HG02970 (cell line): ENCODE results near the gene TRIM46.
"Not testable (repeated sequence)": the region's sequence is repeated elsewhere in the genome, so short reads cannot be mapped to it uniquely, and the experiment has no call there.

ENCODE experiments used
- ATAC-seq: cut with Tn5 transposase; IDR thresholded peaks from one replicate; pipeline ENCODE4 v1.9.1; 2021; ENCODE audit warnings: mild to moderate bottlenecking, moderate library complexity, moderate number of reproducible peaks; ENCODE audit not compliant: unreplicated experiment, low FRiP score

TRIM46 gene

DNA sequence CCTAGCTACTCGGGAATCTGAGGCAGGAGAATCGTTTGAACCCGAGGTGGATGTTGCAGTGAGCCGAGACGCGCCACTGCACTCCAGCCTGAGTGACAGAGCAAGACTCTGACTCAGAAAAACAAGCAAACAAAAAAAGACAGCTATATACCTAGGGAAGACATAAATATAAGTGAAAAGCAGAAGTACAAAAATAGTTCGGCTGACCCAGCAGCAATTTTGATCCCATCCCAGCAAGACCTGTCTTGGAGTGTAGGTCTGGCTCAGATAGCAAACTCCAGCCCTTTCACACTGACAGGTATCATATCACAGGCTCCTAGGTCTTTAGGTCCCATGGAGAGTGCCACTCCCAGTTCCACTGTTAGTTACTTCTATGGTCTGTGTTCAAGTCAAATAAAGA is 49.4 kb downstream of the TRIM46 start:
- ATAC-seq = no peak

DNA sequence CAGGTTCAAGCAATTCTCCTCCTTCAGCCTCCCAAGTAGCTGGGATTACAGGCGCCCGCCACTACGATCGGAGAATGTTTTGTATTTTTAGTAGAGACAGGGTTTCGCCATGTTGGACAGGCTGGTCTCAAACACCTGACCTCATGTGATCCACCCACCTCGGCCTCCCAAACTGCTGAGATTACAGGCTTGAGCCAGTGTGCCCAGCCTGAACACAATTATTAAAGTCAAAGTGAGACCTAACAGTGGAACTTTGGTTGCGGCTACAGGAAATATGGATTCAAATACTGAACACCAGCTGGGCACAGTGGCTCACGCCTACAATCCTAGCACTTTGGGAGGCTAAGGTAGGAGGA is 51.7 kb downstream of the TRIM46 start:
- not testable (repeated sequence) for ATAC-seq

DNA sequence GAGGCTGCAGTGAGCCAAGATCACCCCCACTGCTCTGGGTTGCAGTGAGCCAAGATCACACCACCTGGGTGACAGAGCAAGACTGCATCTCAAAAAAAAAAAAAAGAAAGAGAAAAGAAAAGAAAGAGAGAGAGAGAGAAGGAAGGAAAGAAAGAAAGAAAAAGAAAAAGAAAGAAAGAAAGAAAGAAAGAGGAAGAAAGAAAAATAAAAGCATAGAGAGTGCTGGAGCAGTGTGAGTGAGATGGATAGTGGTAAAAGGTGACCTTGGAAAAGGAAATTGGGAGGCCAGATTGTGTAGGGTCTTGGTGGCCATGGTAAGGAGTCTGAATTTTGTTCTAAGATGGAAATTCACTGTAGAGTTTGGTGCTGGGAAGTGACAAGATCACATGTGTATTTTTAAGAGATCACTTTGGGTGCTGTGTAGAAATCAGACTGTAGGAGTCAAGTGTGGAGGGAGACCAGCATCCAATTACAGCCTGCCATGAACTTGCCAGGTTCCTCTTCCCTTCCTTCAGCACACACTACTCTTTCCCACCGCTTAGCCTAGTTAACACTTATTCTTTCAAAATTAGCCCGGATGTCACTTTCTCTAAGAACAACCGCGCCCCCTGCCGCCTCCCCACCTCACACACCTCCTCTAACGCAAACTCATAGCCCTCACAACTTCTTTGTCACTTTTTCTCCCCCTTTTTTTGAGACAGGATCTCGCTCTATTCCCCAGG is 52.7 kb downstream of the TRIM46 start:
- no peak for ATAC-seq

DNA sequence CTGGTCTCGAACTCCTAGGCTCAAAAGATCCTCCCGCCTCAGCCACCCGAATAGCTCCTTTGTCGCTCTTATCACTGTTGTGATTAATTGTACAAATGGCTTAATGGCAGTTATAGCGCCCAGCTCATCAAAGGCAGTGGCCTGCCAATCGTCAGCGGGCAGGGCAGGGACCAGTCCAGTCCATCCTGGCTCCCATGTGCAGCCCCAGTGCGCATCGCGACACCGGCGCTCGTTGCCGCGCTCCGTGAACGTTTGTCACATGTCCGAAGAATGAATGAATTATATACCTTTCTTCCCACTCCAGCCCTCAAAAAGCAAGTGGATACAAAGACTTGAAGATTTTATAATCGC is 53.2 kb downstream of the TRIM46 start:
- ATAC-seq = no peak

DNA sequence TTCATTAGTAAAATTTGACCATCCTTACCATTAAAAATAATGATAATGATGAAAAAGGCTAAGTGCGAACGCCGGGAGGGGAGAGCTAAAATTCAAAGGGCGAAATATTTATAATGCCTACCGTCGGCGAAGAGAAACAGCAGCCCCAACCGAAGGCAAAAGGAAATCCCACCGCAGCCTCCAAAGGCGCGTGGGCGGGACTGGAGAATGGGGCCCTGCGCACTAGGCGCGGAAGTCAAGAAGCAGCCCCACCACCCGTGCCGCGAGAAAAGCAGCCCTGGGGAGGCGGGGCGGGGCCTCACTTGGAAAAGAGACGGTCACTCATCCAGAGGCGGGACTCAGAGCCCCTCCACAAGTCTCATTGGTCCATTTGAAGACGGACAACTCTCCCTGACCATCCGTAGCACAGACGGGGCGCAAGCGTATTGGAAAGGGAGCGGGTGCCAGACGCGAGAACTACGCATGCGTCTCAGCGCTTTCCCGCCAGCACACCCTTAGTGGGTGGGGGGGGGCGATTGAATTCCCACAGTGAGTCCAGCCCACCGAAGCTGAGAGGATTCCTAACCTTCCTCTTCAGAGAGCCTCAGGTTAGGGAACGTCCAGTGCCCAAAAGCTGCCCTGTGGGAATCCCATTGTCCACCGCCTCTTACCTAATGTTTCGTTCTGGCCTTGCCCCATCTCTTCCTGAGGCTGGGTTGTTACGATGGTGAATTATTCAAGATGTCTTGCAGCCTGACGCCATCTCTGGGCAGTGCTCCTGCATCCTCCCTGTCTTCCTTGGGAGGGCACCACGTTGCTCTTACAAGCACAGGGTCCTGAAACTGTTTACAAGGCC is 53.8 kb downstream of the TRIM46 start:
- ATAC-seq = peak; percentile 97

DNA sequence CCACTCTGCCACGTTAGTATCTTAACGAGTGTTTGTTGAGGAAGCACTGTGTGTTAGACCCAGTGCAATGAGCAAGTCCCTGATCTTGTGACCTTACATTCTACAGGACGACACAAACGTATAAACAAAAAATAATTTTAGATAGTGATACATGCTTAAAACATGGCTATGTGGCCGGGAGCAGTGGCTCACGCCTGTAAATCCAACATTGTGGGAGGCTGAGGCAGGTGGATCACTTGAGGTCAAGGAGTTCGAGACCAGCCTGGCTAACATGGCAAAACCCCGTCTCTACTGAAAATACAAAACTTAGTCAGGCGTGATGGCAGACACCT is 54.4 kb downstream of the TRIM46 start:
- ATAC-seq = no peak

DNA sequence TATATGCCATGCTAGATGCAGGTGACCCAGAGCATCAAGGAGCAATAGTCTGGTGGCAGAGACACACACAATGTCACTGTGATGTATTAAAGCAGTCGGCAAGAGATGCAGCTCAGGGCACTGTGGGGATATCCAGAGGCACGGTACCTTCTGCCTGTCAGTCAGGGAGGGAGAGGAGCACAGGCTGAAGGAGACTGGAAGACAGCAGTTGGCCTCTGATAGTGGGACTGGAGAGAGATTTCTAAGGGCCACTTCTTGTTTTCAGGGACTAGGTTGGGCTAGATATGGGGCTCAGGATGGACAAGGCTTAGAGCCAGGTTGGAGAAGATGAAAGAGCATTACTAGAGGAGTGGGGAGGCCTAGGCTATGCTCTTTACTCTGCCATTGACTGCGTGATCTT is 57.7 kb downstream of the TRIM46 start:
- ATAC-seq = not testable (repeated sequence)

DNA sequence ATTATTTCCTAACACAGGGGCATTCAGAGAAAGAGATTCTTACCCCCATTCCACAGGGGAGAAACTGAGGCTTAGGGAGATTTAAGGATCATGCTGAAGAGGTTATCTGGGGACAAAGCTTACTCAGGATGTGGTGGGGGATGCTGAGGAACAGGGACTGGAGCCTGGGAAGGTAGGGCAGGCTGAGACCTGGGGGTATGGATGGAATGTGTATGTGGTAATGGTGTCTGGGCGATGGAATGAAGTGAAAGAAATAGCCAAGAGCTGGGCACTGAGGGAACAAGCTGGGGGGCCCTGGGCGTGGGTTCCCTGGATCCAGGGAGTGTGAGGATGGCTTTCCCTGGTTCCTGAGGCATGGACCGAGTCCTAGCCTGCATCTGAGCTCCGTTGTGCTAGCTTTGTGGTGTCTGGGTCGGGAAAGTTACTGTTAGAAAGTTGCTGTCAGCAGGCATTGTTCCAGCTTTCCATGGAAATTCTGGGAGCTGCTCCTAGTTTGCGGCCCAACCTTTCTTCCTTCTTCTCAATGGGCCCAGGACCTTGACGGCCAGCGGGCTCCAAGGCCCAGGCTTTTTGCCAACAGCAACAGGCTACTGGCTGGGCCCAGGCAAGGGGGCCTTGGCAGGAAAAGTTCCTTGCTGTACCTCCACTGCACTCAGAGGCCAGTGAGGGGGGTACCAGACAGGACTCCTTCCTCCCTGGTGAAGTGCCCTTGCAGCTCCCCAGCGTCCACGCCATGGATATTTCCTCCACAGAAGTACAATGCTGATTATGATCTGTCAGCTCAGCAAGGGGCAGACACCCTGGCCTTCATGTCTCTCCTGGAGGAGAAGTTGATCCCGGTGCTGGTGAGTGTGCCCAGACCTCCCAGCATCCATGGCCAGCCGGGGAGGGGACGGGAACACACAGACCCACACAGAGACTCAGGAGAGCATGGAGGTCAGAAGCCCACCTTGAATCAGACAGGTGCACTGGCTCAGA is 58.6 kb downstream of the TRIM46 start:
- ATAC-seq = not testable (repeated sequence)

DNA sequence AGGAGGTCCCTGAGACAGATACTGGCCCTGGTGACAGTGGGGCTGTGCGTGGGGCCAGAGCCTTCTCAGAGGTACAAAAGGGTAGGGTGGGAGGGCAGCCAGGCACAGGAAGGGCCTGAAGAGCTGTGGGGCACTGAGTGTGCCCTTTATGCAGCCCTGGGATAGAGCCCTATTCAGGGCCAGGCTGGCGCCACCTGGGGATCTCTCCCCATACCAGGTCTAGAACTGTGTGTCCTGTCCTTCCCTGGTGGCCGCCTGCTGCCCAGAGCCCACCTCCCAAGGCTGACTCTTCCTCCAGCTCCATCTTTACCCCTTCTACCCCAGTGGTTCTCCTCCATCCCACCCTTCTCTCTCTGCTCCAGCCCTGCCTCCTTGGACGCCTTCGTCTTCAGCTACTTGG is 59.9 kb downstream of the TRIM46 start:
- ATAC-seq = not testable (repeated sequence)
